NCI-H1092 treated with DMSO at 0.1 percent for 48 hours (cell line): ENCODE data around the gene ALDOC.
"Not testable (repeated sequence)": the region's sequence is repeated elsewhere in the genome, so short reads cannot be mapped to it uniquely, and the experiment has no call there.

ENCODE experiments used
- DNase-seq: peaks from one replicate; lab custom pipeline; 2025; lab: John Stamatoyannopoulos, UW

Gene ALDOC

GRCh38 chr17:28576758-28577465 is at the start of gene ALDOC:
Gene ALDOC, minus strand, starts transcription at chr17:28576895. Its CDS starts 1,363 bp downstream, at chr17:28575532.
- peak; percentile 56 for DNase-seq

- DNase-seq, result no peak
Observed at GRCh38 chr17:28624148-28624547, 47.5 kb upstream of the ALDOC start.

- no peak for DNase-seq
Observed at GRCh38 chr17:28623696-28624095, 47.0 kb upstream of the ALDOC start.

- no peak for DNase-seq
Observed at GRCh38 chr17:28622186-28622585, 45.5 kb upstream of the ALDOC start.

- DNase-seq, result no peak
Observed at GRCh38 chr17:28620010-28620409, 43.3 kb upstream of the ALDOC start.

- DNase-seq, result no peak
Observed at GRCh38 chr17:28618464-28618863, 41.8 kb upstream of the ALDOC start.

GRCh38 chr17:28616281-28616680 is 39.6 kb upstream of the ALDOC start:
- DNase-seq, result no peak

GRCh38 chr17:28615260-28615940 is 38.7 kb upstream of the ALDOC start:
- peak; percentile 84 for DNase-seq

- no peak for DNase-seq
Observed at GRCh38 chr17:28613931-28614381, 37.3 kb upstream of the ALDOC start, which contains the start of gene RSKR. Gene RSKR, minus strand, starts transcription at chr17:28614185. Its CDS starts 24 bp downstream, at chr17:28614161.

- DNase-seq, result peak; percentile 20
Observed at GRCh38 chr17:28612936-28613872, 36.5 kb upstream of the ALDOC start.

- DNase-seq, result no peak
Observed at GRCh38 chr17:28612531-28612930, 35.8 kb upstream of the ALDOC start.

- DNase-seq, result no peak
Observed at GRCh38 chr17:28610376-28610775, 33.7 kb upstream of the ALDOC start.

- DNase-seq, result not testable (repeated sequence)
Observed at GRCh38 chr17:28604031-28604430, 27.3 kb upstream of the ALDOC start.

GRCh38 chr17:28599311-28600184 is 22.9 kb upstream of the ALDOC start:
- DNase-seq, result peak; percentile 70

- DNase-seq, result peak; percentile 92
Observed at GRCh38 chr17:28598799-28599310, 22.2 kb upstream of the ALDOC start, which contains the start of gene SPAG5. Gene SPAG5, minus strand, starts transcription at chr17:28599025. Its CDS starts 79 bp downstream, at chr17:28598946.

- DNase-seq, result peak; percentile 33
Observed at GRCh38 chr17:28598389-28598788, 21.7 kb upstream of the ALDOC start.

GRCh38 chr17:28597606-28598383 is 21.1 kb upstream of the ALDOC start:
- DNase-seq, result no peak

- no peak for DNase-seq
Observed at GRCh38 chr17:28592260-28592659, 15.6 kb upstream of the ALDOC start.

- no peak for DNase-seq
Observed at GRCh38 chr17:28585851-28586250, 9.2 kb upstream of the ALDOC start.

- no peak for DNase-seq
Observed at GRCh38 chr17:28584434-28584833, 7.7 kb upstream of the ALDOC start.
